Left cardiac atrium (tissue), 4 donors: Measurements from ENCODE around the gene MEOX1. TPM values are rescaled to one million over a fixed set of nuclear protein-coding genes. Genes with fewer than 3 reads are reported as not detected.
A peak's percentile ranks its signal among the peaks of the same experiment; 100 is the strongest.
"Not testable (repeated sequence)": the region's sequence is repeated elsewhere in the genome, so short reads cannot be mapped to it uniquely, and the experiment has no call there.

Experiments used
- ATAC-seq, 2 donors: fragments of 200-7000 bp; cut with Tn5 transposase; one replicate each; pipeline ENCODE4 v1.9.1; 2020; ENCODE audit warnings: mild to moderate bottlenecking in 2 of 2, moderate library complexity in 2 of 2
- DNase-seq: peaks from one replicate; pipeline ENCODE4 v3.0.0-alpha.2; 2020
- intact Hi-C, 2 donors: fragments of 100-400 bp; cut with DNase I; formaldehyde crosslinking; loops; one replicate each; pipeline versions ENCODE4 v1.14.1 to v1.15.1; 2022 to 2023
- total RNA-seq, 2 donors: library from RNA; stranded (reverse); fragmentation: NEBNext Ultra II Directional; extraction: Animal tissue kit (Norgen Biotek cat#: 25700); gene quantifications; one replicate each; pipeline ENCODE4 v1.2.1, GENCODE V29; 2021
- donor health status: DM: no; HTN: yes; CAD: no.
- donor health status: DM: no; HTN: yes; CAD: no; lungs with severe emphysema.
- donor health status: DM: yes; HTN: yes; CAD: no.
- donor health status: Dilated cardiomyopathy.

MEOX1 gene
- total RNA-seq, 2 donors from 2014 or later: 9.4 to 25.6 TPM

GRCh38 chr17:43603321-43603720, 58.4 kb downstream of the MEOX1 start:
- no peak for DNase-seq
- intact Hi-C loops: no loop called here
- no peak for ATAC-seq

- intact Hi-C loops, ATAC-seq, DNase-seq: not testable (repeated sequence)
Measured at GRCh38 chr17:43602556-43602955, 59.2 kb downstream of the MEOX1 start.

GRCh38 chr17:43601280-43602039, 60.3 kb downstream of the MEOX1 start:
- intact Hi-C loops: no loop called here
- DNase-seq (peak; percentile 59), ATAC-seq (peak in 1 of 2 donors; percentile 83)

- intact Hi-C loops: no loop called here
- DNase-seq: no peak
- peak in 1 of 2 donors; percentile 36 for ATAC-seq
Measured at GRCh38 chr17:43599835-43600234, 61.9 kb downstream of the MEOX1 start.

- ATAC-seq (no peak), DNase-seq (no peak)
- intact Hi-C loops: no loop called here
Measured at GRCh38 chr17:43599046-43599395, 62.7 kb downstream of the MEOX1 start.

GRCh38 chr17:43598357-43599045, 63.2 kb downstream of the MEOX1 start:
- ATAC-seq (no peak), DNase-seq (no peak)
- intact Hi-C loops: no loop called here

- intact Hi-C loops: no loop called here
- DNase-seq (no peak), ATAC-seq (peak in 1 of 2 donors; percentile 43)
Measured at GRCh38 chr17:43597624-43598356, 63.9 kb downstream of the MEOX1 start.

- no peak for DNase-seq
- ATAC-seq: no peak
- intact Hi-C loops: no loop called here
Measured at GRCh38 chr17:43595466-43595865, 66.3 kb downstream of the MEOX1 start.

GRCh38 chr17:43591779-43592562, 69.8 kb downstream of the MEOX1 start:
- ATAC-seq (peak; percentile 89 to 90), DNase-seq (peak; percentile 87)
- intact Hi-C loops: no loop called here

GRCh38 chr17:43591001-43591400, 70.7 kb downstream of the MEOX1 start:
- DNase-seq (no peak), ATAC-seq (no peak)
- intact Hi-C loops: no loop called here

Other genes with a start within 250 kb of the MEOX1 start
- 10 to 100 TPM; 27.1 to 35.2 TPM for gene DHX8, start 177.9 kb downstream of the MEOX1 start, total RNA-seq
- 1 to 10 TPM in 1 of 2 donors, under 1 TPM in 1; 0.91 to 7.0 TPM for gene ETV4, start 115.6 kb downstream of the MEOX1 start, total RNA-seq
- gene SOST, start 96.9 kb upstream of the MEOX1 start, total RNA-seq: not detected
- 100 to 1,000 TPM; 149 to 204 TPM for gene DUSP3, start 117.1 kb upstream of the MEOX1 start, total RNA-seq
- gene CFAP97D1, start 118.5 kb upstream of the MEOX1 start, total RNA-seq: not detected
- 10 to 100 TPM; 30.7 to 74.2 TPM for gene MPP3, start 171.2 kb upstream of the MEOX1 start, total RNA-seq
- 10 to 100 TPM; 14.5 to 15.0 TPM for gene CD300LG, start 185.3 kb upstream of the MEOX1 start, total RNA-seq
- gene MPP2, start 245.6 kb upstream of the MEOX1 start, total RNA-seq: 10 to 100 TPM; 10.7 to 15.9 TPM